Chondrocyte (in vitro differentiated cells): ENCODE measurements around the gene RNF26. TPM values are rescaled to one million over a fixed set of nuclear protein-coding genes. Genes with fewer than 3 reads are reported as not detected.
A peak's percentile ranks its signal among the peaks of the same experiment; 100 is the strongest.

ENCODE experiments used
- DNase-seq: peaks from one replicate; pipeline ENCODE4 v3.0.0; 2021; ENCODE audit warnings: mixed read lengths, low spot score
- H3K27ac Mint-ChIP-seq: one replicate; pipeline ENCODE4 v1.8.0; 2021; ENCODE audit warnings: mild to moderate bottlenecking, moderate library complexity, mixed read lengths; ENCODE audit not compliant: unreplicated experiment
- H3K27me3 Mint-ChIP-seq: 2 replicates; pipeline ENCODE4 v1.8.0; 2021; ENCODE audit warnings: low read depth, mixed read lengths
- H3K36me3 Mint-ChIP-seq: 2 replicates; pipeline ENCODE4 v1.8.0; 2021; ENCODE audit warnings: low read depth, mixed read lengths
- H3K4me1 Mint-ChIP-seq: 2 replicates; pipeline ENCODE4 v1.8.0; 2021; ENCODE audit warnings: low read depth, mild to moderate bottlenecking, mixed read lengths
- H3K4me3 Mint-ChIP-seq: one replicate; pipeline ENCODE4 v1.8.0; 2021; ENCODE audit warnings: mild to moderate bottlenecking, moderate library complexity, mixed read lengths; ENCODE audit not compliant: unreplicated experiment
- H3K9me3 Mint-ChIP-seq: 2 replicates; pipeline ENCODE4 v1.8.0; 2021; ENCODE audit warnings: low read depth, mixed read lengths
- total RNA-seq: library from RNA; stranded (reverse); gene quantifications from 3 replicates; pipeline ENCODE4 v1.2.1, GENCODE V29; 2021
- TF ChIP-seq, protein P1 (sequence below): fragments of 200-600 bp; sonication (generic); IDR thresholded peaks from 2 replicates; pipeline ENCODE4 v1.5.0; 2021; ENCODE audit warnings: antibody characterized with exemption, mild to moderate bottlenecking, moderate library complexity

Gene RNF26
- total RNA-seq, 1 donor from 2014 or later: 22.8 TPM

GRCh38 chr11:119337581-119338317 is 3.4 kb downstream of the RNF26 start:
- TF ChIP-seq, protein P1, sequence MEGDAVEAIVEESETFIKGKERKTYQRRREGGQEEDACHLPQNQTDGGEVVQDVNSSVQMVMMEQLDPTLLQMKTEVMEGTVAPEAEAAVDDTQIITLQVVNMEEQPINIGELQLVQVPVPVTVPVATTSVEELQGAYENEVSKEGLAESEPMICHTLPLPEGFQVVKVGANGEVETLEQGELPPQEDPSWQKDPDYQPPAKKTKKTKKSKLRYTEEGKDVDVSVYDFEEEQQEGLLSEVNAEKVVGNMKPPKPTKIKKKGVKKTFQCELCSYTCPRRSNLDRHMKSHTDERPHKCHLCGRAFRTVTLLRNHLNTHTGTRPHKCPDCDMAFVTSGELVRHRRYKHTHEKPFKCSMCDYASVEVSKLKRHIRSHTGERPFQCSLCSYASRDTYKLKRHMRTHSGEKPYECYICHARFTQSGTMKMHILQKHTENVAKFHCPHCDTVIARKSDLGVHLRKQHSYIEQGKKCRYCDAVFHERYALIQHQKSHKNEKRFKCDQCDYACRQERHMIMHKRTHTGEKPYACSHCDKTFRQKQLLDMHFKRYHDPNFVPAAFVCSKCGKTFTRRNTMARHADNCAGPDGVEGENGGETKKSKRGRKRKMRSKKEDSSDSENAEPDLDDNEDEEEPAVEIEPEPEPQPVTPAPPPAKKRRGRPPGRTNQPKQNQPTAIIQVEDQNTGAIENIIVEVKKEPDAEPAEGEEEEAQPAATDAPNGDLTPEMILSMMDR: no peak
- H3K27me3 Mint-ChIP-seq: peaks cover 2% of the 10 kb centered on the region
- no peaks in the 10 kb centered on the region for H3K36me3 Mint-ChIP-seq
- peak overlapping the region; percentile 89 for H3K27ac Mint-ChIP-seq
- H3K9me3 Mint-ChIP-seq: no peaks in the 10 kb centered on the region
- DNase-seq: peak; percentile 77
- peaks cover 59% of the 10 kb centered on the region for H3K4me1 Mint-ChIP-seq
- H3K4me3 Mint-ChIP-seq: peak overlapping the region; percentile 73

DNA sequence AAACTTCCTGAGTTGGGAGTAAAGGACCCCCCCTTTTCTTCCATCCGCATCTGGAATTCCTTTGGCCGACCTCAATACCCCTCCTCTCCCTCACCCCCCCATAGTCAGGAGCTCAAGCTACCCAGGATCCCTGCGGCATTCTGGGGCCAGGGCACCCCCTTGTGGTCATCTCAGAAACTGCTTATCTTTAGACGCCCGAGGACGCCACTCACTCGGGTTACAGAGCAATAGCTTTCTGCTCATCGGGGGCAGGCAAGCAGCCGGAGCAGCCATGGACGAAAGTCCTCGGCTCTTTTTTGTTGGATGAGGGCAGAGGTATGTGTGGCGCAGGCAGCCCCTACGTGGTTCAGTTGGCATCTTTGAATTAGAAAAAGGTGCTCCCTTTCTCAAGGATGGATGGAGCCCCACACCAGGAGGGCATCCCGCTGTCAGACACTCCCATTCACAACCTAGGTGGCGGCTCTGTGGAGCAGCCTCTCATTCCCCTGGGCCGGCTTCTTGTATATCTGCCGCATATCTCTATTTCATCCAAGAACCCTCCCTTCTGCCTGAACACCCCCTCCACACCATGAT is 4.1 kb downstream of the RNF26 start:
- TF ChIP-seq, protein P1: peak; percentile 87
- DNase-seq: peak; percentile 56
- peak overlapping the region; percentile 73 for H3K4me3 Mint-ChIP-seq
- H3K9me3 Mint-ChIP-seq: no peaks in the 10 kb centered on the region
- H3K36me3 Mint-ChIP-seq: no peaks in the 10 kb centered on the region
- H3K27me3 Mint-ChIP-seq: peaks cover 5% of the 10 kb centered on the region
- peaks cover 59% of the 10 kb centered on the region for H3K4me1 Mint-ChIP-seq
- H3K27ac Mint-ChIP-seq: peak overlapping the region; percentile 89

GRCh38 chr11:119338965-119339588 is 4.8 kb downstream of the RNF26 start:
- peak overlapping the region; percentile 89 for H3K27ac Mint-ChIP-seq
- H3K4me1 Mint-ChIP-seq: peaks cover 56% of the 10 kb centered on the region
- H3K27me3 Mint-ChIP-seq: peaks cover 8% of the 10 kb centered on the region
- no peaks in the 10 kb centered on the region for H3K36me3 Mint-ChIP-seq
- DNase-seq: peak; percentile 37
- no peaks in the 10 kb centered on the region for H3K9me3 Mint-ChIP-seq
- peak overlapping the region; percentile 73 for H3K4me3 Mint-ChIP-seq
- TF ChIP-seq, protein P1: no peak

DNA sequence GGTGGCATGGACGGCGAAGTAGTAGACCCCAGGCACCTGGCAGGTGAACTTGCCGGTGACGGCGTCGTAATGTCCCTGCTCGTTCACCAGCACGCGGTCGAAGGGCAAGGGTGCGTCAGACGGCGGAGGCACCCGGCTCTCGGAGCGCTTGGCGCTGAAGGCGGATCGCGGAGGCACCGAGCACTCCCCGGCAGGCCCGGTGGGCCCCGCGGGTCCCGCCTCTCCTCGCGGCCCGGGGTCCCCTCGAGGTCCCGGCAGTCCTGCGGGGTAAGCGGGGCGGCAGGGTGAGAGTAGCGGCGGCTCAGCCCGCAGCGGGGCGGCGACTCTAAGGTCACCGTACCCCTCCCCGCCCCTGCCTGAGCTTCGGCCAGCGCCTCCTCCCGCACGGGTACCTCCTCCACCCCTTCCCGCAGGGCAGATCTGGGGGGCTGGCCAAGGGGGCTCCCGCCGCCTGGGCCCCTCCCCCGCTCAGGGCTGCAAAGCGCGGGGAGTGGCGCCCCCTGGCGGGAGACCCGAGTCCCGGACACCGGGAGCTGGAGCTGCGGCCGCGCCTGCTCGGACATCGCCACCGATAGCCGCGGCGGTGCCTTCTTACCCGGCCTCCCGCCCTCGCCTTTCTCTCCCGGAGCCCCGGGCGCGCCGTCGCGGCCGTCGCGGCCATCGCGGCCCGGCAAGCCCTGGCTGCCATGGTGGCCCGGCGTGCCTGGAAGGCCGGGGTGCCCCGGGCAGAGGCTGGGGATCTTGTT is 5.4 kb downstream of the RNF26 start:
- Mint-ChIP-seq H3K27me3 (peaks cover 11% of the 10 kb centered on the region), H3K4me1 (peaks cover 54% of the 10 kb centered on the region), H3K27ac (no peak overlapping the region), H3K36me3 (no peaks in the 10 kb centered on the region), H3K4me3 (peak overlapping the region; percentile 73), H3K9me3 (no peaks in the 10 kb centered on the region)
- peak; percentile 94 for DNase-seq
- TF ChIP-seq, protein P1: peak; percentile 100
